Esophagus (tissue), 2 donors: ENCODE measurements around the gene SYT11. TPM values are rescaled to one million over a fixed set of nuclear protein-coding genes. Genes with fewer than 3 reads are reported as not detected.
"Not testable (repeated sequence)": the region's sequence is repeated elsewhere in the genome, so short reads cannot be mapped to it uniquely, and the experiment has no call there.

ENCODE experiments used
- H3K27ac ChIP-seq, 2 donors: one replicate each; pipeline ENCODE4 v1.5.1; 2013; ENCODE audit warnings: low read depth in 2 of 2, mild to moderate bottlenecking in 2 of 2, inconsistent platforms in 1 of 2, low read length in 1 of 2, moderate library complexity in 1 of 2
- H3K27me3 ChIP-seq, 2 donors: one replicate each; pipeline ENCODE4 v1.6.1; 2013; ENCODE audit warnings: low read length in 2 of 2, control low read depth in 1 of 2, mild to moderate bottlenecking in 1 of 2; ENCODE audit not compliant: insufficient read depth in 2 of 2, control insufficient read depth in 1 of 2
- H3K36me3 ChIP-seq, 2 donors: one replicate each; pipeline ENCODE4 v1.6.1; 2013; ENCODE audit warnings: low read length in 1 of 2; ENCODE audit not compliant: control insufficient read depth in 2 of 2, insufficient read depth in 2 of 2
- H3K4me1 ChIP-seq, 2 donors: one replicate each; pipeline ENCODE4 v1.6.1; 2013; ENCODE audit warnings: low read length in 1 of 2; ENCODE audit not compliant: control insufficient read depth in 2 of 2, insufficient read depth in 2 of 2
- H3K4me3 ChIP-seq, 2 donors: one replicate each; pipeline ENCODE4 v1.5.1; 2013; ENCODE audit warnings: low read length in 2 of 2, mild to moderate bottlenecking in 2 of 2, low read depth in 1 of 2, moderate library complexity in 1 of 2
- H3K9me3 ChIP-seq, 2 donors: one replicate each; pipeline ENCODE4 v1.6.1; 2013; ENCODE audit warnings: mild to moderate bottlenecking in 2 of 2, low read depth in 1 of 2, low read length in 1 of 2, moderate library complexity in 1 of 2; ENCODE audit not compliant: control insufficient read depth in 2 of 2, insufficient read depth in 1 of 2
- WGBS, 2 donors: extraction: QIAGEN DNeasy Blood & Tissue Kit; methylation state at CpG; one replicate each; pipeline ENCODE4 v1.1.7; 2013; 5-methylcytosine and 5-hydroxymethylcytosine counted together
- polyA plus RNA-seq, 2 donors: library from polyadenylated mRNA; stranded (reverse); fragments of 200-250 nt; gene quantifications; one replicate each; pipeline ENCODE4 v1.2.3, GENCODE V29; 2013
- donor health status: healthy with polysubstance abuse.
- donor health status: Bipolar disorder and iron deficiency.

Gene SYT11
- polyA plus RNA-seq, 2 donors: 0.20 to 0.99 TPM

DNA sequence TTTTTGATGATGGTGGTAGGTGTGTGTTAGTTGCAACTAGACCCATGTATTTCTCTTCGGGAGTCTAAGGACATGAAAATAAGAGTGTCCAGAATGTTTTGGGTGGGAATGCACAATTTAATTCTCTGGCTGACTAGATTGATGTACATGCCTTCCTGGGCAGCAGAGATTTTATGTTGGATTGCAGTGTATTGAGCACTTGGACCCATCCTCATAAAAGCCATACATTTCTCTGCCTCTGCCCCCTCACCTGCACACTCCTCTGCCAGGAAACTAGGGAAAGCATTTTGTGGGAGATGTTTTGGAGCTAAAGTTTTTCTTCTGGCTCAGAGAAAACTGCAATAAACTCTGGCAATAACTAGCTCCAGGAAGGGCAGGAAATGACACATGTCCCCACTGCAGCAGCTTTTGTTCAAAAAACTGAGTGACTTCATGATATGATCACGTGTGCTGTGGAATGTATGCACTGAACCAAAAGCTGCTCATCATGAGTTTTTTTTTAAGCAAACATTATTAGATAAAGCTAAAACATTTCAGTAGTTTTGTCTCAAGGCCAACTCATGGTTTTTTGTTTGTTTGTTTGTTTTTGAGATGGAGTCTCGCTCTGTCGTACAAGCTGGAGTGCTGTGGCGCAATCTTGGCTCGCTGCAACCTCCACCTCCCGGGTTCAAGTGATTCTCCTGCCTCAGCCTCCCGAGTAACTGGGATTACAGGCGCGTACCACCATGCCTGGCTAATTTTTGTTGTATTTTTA lies 34.2 kb downstream of the SYT11 start:
- no peaks in the 10 kb centered on the region for H3K27me3 ChIP-seq
- peaks cover 3 to 7% of the 10 kb centered on the region in 2 donors for H3K36me3 ChIP-seq
- no peak overlapping the region for H3K4me3 ChIP-seq
- no peaks in the 10 kb centered on the region for H3K4me1 ChIP-seq
- no peaks in the 10 kb centered on the region for H3K9me3 ChIP-seq
- WGBS, 2 donors: 69 to 71% methylated on average over 10 of the region's 10 CpGs
- H3K27ac ChIP-seq: peak overlapping the region; percentile 38 to 42

DNA sequence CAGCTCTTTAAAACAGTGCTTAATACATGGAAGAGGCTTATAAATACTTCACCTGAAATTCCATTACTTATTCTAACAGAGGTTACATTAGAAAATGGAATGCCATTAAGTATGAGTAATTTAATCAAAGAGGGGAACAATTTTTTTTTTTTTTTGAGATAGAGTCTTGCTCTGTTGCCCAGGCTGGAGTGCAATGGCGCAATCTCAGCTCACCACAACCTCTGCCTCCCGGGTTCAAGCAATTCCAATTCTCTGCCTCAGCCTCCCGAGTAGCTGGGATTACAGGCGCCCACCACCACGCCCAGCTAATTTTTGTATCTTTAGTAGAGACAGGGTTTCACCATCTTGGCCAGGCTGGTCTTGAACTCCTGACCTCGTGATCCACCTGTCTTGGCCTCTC lies 36.2 kb downstream of the SYT11 start:
- not testable (repeated sequence) for H3K4me1 ChIP-seq, H3K9me3 ChIP-seq, H3K27ac ChIP-seq, H3K27me3 ChIP-seq, H3K4me3 ChIP-seq
- WGBS, 2 donors: 95 to 98% methylated on average over 6 of the region's 6 CpGs
- H3K36me3 ChIP-seq: peaks cover 11 to 12% of the 10 kb centered on the region in 2 donors

DNA sequence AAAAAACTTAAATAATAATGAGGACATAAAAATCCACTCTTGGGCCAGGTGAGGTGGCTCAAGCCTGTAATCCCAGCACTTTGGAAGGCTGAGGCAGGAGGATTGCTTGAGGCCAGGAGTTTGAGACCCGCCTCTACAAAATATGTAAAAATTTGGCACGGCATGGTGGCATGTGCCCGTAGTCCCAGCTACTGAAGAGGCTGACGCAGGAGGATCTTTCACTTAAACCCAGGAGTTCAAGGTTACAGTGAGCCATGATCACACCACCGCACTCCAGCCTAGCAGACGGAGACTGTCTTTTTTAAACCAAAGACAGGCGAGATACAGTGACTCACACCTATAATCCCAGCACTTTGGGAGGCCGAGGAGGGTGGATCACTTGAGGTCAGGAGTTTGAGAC lies 37.1 kb downstream of the SYT11 start:
- H3K9me3 ChIP-seq, H3K27me3 ChIP-seq, H3K4me1 ChIP-seq, H3K27ac ChIP-seq, H3K4me3 ChIP-seq: not testable (repeated sequence)
- WGBS, 2 donors: 90 to 91% methylated on average over 8 of the region's 8 CpGs
- H3K36me3 ChIP-seq: peaks cover 11 to 12% of the 10 kb centered on the region in 2 donors

DNA sequence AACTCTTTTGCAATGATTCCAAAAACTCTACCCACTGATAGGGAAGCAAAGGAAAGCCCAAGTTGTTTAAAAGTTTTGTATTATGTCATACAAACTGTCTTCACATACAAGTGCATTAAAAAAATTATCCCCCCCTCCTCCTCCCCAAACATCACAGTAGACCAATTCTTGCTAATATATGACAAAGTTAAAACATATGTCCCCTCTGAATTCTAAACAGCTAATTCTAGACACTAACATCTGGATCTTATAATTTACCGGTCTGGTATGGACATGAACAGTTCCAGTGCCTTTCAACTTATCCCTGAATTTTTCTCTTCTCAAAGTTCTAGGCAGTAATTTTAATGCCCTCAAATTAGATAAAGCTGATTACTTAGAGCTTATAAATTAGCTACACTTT lies 38.4 kb downstream of the SYT11 start:
- Histone ChIP-seq H3K9me3 (no peaks in the 10 kb centered on the region), H3K36me3 (peaks cover 14% of the 10 kb centered on the region in 2 donors), H3K27ac (no peak overlapping the region), H3K4me3 (no peak overlapping the region), H3K4me1 (no peaks in the 10 kb centered on the region), H3K27me3 (no peaks in the 10 kb centered on the region)
- WGBS, 2 donors: 84 to 91% methylated on average over 1 of the region's 1 CpG

DNA sequence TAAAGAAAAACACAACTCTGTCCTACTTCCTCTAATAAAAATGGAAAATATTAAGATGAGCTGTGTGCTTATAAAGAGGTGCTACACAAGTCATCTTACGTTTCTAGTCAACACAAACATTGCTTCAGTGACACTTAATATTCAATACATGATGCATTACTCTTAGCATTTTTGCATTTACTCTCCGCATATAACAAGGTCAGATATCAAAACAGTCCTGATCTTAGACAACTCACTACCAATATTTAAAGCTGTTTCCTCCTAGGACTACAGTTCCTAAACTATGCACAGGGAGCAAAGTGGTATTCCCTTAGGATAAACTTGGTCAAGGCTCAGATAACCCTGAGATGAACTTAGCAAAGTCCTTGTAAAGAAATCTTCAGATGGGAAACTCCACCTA lies 39.5 kb downstream of the SYT11 start:
- H3K36me3 ChIP-seq: peaks cover 16 to 18% of the 10 kb centered on the region in 2 donors
- WGBS, 2 donors: 76 to 82% methylated on average over 2 of the region's 2 CpGs

DNA sequence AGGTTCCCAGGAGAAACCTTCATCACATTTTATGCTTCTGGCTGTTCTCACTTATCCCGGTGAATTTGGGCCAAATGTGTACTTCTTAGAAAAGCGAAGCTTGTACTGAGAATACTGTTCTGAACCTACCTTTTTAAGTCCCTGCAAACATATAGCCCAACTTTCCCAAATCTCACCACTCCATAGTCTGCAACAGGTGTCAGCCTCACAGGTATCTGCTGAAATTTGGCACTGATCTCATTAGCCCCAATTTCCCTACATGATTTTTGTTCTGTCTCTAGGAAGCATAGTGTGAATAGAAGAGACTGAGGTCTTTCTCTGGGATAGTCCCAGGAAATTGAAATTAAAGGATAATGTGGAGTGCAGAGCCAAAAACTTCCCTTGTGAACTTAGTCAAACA lies 40.3 kb downstream of the SYT11 start:
- Histone ChIP-seq H3K36me3 (peaks cover 22 to 23% of the 10 kb centered on the region in 2 donors), H3K4me1 (no peaks in the 10 kb centered on the region), H3K27me3 (no peaks in the 10 kb centered on the region), H3K27ac (no peak overlapping the region), H3K4me3 (no peak overlapping the region), H3K9me3 (no peaks in the 10 kb centered on the region)
- WGBS, 2 donors: 94 to 95% methylated on average over 2 of the region's 2 CpGs

More for the DNA sequence above, 39.5 kb downstream of the SYT11 start:
- H3K9me3 ChIP-seq: no peaks in the 10 kb centered on the region
- H3K27ac ChIP-seq: no peak overlapping the region
- no peak overlapping the region for H3K4me3 ChIP-seq
- no peaks in the 10 kb centered on the region for H3K4me1 ChIP-seq
- no peaks in the 10 kb centered on the region for H3K27me3 ChIP-seq

DNA sequence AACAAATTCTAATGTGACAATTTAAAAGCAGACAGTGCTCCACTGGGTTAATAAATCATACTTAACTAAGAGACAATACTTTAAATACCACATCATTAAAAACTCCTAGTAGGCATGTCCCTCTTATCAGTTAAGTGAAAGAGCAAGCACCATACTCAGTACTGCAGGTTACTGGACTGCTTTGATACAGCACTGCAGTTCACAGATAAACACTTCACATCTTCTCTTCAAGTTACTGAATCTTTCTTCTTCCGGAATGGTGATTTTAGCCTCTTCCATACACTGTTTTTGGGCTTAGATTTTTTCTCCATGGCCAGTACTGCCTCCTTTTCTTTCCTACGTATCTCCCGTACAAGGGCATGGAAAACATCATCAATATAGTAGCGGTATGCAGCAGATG lies 40.8 kb downstream of the SYT11 start:
- Histone ChIP-seq H3K4me3 (no peak overlapping the region), H3K36me3 (peaks cover 22 to 24% of the 10 kb centered on the region in 2 donors), H3K4me1 (no peaks in the 10 kb centered on the region), H3K9me3 (no peaks in the 10 kb centered on the region), H3K27ac (no peak overlapping the region), H3K27me3 (no peaks in the 10 kb centered on the region)
- WGBS, 2 donors: 88 to 89% methylated on average over 4 of the region's 4 CpGs

DNA sequence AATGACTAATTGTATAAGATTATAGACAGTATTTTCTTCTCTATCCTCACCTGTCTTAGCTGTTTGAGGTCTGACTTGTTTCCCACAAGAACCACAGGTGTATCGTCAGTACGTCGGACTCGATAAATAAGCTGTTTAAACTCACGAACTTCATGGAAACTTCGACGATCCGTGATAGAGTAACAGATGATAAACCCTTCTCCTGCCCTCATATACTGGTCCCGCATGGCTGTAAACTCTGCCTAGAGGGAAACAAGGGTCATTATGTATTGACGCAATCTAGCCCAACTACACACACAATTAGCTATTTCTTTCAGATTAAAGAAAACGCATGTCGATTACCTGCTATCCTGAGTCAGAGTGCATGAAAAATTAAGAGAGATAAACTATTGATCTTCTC lies 44.9 kb downstream of the SYT11 start:
- H3K4me3 ChIP-seq: no peak overlapping the region
- no peaks in the 10 kb centered on the region for H3K27me3 ChIP-seq
- H3K9me3 ChIP-seq: no peaks in the 10 kb centered on the region
- 86 to 97% methylated on average over 12 of the region's 12 CpGs for WGBS, 2 donors
- H3K36me3 ChIP-seq: peaks cover 16 to 20% of the 10 kb centered on the region in 2 donors
- H3K27ac ChIP-seq: no peak overlapping the region
- no peaks in the 10 kb centered on the region for H3K4me1 ChIP-seq

DNA sequence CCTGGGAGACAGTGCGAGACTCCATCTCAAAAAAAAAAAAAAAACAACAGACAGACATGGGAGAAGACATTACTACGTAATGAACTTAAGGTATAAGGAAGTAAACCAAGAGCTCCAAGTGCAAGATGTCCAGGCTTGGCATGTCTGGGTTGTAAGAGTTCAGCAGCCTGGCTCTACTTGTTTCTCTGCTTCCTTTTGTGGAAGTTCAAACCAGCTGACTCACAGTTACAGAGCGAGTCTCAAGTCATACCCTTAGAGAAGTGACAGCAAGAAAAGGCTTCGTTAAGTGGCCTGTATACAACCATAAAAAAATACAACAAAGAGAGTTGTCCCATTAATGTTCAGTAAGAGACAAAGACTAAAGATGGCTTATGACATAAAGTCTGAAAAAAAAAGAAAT lies 50.5 kb downstream of the SYT11 start:
- 47 to 65% methylated on average over 4 of the region's 4 CpGs for WGBS, 2 donors
- peaks cover 0 to 3% of the 10 kb centered on the region in 2 donors for H3K36me3 ChIP-seq
- peak overlapping the region; percentile 7 to 93 for H3K4me3 ChIP-seq
- no peaks in the 10 kb centered on the region for H3K27me3 ChIP-seq
- peak overlapping the region; percentile 53 to 76 for H3K27ac ChIP-seq
- H3K4me1 ChIP-seq: no peaks in the 10 kb centered on the region
- no peaks in the 10 kb centered on the region for H3K9me3 ChIP-seq

DNA sequence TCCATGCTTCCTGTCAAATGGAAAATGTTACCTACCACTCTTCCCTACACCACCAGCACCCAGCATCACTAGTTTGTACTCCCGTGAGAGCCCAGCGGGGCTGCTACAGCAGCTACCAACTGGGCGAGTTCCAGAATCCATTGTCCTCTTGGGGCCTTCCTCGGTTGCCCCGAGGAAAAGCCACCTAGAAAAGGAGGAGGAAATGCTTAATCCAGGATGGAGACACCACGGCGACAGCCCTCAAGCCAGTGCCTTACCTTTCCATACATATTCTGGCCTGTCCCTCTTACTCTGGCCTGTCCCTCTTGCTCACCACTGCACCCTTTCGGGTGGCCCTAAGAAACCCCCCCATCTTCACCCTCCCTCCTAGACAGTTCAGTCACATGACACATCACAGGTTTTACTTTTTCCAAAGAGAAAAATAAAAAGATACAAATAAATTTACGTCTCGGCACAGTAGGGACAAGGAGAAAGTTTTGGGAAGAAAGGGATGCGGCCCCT lies 51.3 kb downstream of the SYT11 start:
- Histone ChIP-seq H3K27ac (peak overlapping the region; percentile 88 to 96), H3K4me3 (peak overlapping the region; percentile 61 to 93), H3K36me3 (peaks cover 0 to 3% of the 10 kb centered on the region in 2 donors), H3K4me1 (no peaks in the 10 kb centered on the region), H3K9me3 (no peaks in the 10 kb centered on the region), H3K27me3 (no peaks in the 10 kb centered on the region)
- 1 to 2% methylated on average over 11 of the region's 11 CpGs for WGBS, 2 donors
